Astrocyte of the cerebellum (primary cell): ENCODE data around the gene MRPL32.
A peak's percentile ranks its signal among the peaks of the same experiment; 100 is the strongest.

ENCODE experiments used
- DNase-seq: peaks from one replicate; pipeline ENCODE4 v3.0.0-alpha.2; 2011; ENCODE audit warnings: low read depth
- H3K4me3 ChIP-seq: 2 replicates; pipeline ENCODE4 v1.5.1; 2011; ENCODE audit warnings: mild to moderate bottlenecking, low read depth, low read length, moderate library complexity
- in situ Hi-C: cut with HindIII; loops from 2 replicates; pipeline ENCODE4 v1.10.0; 2017; ENCODE audit warnings: low sequenced_read_pairs
- TF ChIP-seq, protein P1 (sequence below): IDR thresholded peaks from 2 replicates; pipeline ENCODE4 v1.5.1; 2012; ENCODE audit warnings: low read length, low read depth, moderate library complexity, mild to moderate bottlenecking; ENCODE audit errors: missing control alignments

Gene MRPL32

GRCh38 chr7:42932811-42933591, 825 bp downstream of the MRPL32 start:
- DNase-seq, result no peak
- H3K4me3 ChIP-seq, result peak overlapping the region; percentile 73
- TF ChIP-seq, protein P1, sequence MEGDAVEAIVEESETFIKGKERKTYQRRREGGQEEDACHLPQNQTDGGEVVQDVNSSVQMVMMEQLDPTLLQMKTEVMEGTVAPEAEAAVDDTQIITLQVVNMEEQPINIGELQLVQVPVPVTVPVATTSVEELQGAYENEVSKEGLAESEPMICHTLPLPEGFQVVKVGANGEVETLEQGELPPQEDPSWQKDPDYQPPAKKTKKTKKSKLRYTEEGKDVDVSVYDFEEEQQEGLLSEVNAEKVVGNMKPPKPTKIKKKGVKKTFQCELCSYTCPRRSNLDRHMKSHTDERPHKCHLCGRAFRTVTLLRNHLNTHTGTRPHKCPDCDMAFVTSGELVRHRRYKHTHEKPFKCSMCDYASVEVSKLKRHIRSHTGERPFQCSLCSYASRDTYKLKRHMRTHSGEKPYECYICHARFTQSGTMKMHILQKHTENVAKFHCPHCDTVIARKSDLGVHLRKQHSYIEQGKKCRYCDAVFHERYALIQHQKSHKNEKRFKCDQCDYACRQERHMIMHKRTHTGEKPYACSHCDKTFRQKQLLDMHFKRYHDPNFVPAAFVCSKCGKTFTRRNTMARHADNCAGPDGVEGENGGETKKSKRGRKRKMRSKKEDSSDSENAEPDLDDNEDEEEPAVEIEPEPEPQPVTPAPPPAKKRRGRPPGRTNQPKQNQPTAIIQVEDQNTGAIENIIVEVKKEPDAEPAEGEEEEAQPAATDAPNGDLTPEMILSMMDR, result no peak
- in situ Hi-C loops, result loop anchor here (25.0 kb wide), 1 partner anchor 504 kb away; no protein-coding TSS in a partner anchor

DNA sequence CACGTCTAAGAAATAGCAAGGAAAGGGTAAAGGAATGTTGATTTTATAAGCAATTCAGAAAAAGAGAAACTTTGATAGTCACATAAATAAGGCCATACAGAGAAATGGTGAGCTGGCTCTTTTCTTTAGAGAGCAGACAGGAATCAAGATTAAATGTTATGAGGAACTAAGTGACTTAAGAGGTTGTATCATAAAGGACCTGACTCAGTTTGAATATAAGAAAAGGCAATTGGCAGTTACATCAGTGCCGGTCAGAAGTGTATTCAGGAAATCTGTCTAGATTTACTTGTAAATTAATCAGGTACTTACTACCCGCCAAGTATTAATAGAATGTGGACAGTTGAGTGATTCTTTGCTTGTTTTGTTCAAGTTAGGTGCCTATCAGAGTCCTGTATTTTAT, 2.1 kb downstream of the MRPL32 start:
- H3K4me3 ChIP-seq, result no peak overlapping the region
- in situ Hi-C loops, result loop anchor here (25.0 kb wide), 1 partner anchor 503 kb away; no protein-coding TSS in a partner anchor
- TF ChIP-seq, protein P1, result no peak
- no peak for DNase-seq

GRCh38 chr7:42935861-42936260, 3.7 kb downstream of the MRPL32 start:
- H3K4me3 ChIP-seq, result no peak overlapping the region
- no peak for DNase-seq
- in situ Hi-C loops, result loop anchor here (25.0 kb wide), 1 partner anchor 501 kb away; no protein-coding TSS in a partner anchor
- TF ChIP-seq, protein P1, result no peak

DNA sequence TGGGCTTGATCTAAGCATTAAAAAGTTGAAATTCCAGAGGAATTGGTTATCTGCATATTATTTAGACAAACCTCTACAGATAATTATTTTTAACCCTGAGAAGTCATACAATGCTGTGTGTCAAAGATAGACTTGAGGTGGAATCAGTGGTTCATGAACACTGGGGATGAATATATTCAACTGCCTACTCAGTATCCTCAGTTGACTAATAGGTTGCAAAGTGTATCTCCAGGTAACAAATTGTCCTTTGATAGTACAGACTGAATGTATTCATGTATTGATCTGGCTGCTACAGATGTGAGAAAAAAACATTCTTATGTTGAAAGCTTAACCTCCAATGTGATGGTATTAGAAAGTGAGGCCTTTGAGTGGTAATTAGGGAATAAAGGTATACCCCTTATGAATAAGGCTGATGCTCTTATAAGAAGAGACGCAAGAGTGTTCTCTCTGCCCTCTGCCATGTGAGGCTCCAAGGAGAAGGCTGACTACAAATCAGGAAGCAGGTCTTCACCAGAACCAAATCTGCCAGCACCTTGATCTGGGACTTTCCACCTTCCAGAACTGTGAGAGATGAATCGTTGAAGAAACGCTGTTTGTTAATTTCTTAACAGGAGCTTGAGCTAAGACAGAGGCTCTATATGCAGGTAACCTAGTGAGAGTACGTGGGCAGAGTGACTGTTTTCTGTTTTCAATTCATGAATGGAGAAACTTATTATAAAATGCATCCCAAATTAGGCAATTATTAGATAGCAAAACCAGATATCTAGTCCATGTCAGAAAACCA, 7.5 kb downstream of the MRPL32 start:
- in situ Hi-C loops, result loop anchor here (25.0 kb wide), 1 partner anchor 498 kb away; no protein-coding TSS in a partner anchor
- H3K4me3 ChIP-seq, result no peak overlapping the region
- TF ChIP-seq, protein P1, result no peak
- no peak for DNase-seq

- peak; percentile 68 for DNase-seq
- TF ChIP-seq, protein P1, result peak; percentile 91
- in situ Hi-C loops, result loop anchor here (25.0 kb wide), 1 partner anchor 496 kb away; no protein-coding TSS in a partner anchor
- no peak overlapping the region for H3K4me3 ChIP-seq
Measured at GRCh38 chr7:42940985-42941847, 9.0 kb downstream of the MRPL32 start.
